NCI-H446 (cell line): Measurements from ENCODE around the gene CSRNP2.
A peak's percentile ranks its signal among the peaks of the same experiment; 100 is the strongest.
"Not testable (repeated sequence)": the region's sequence is repeated elsewhere in the genome, so short reads cannot be mapped to it uniquely, and the experiment has no call there.

Experiments
- DNase-seq, 2 experiments: peaks; one replicate each; lab custom pipeline; 2025; lab: John Stamatoyannopoulos, UW

Gene CSRNP2

GRCh38 chr12:51028126-51028812 is 55.1 kb downstream of the CSRNP2 start:
- peak; percentile 26 to 66 for DNase-seq

GRCh38 chr12:51027342-51027835 is 56.0 kb downstream of the CSRNP2 start:
- no peak for DNase-seq

- peak; percentile 76 to 95 for DNase-seq
These were observed 57.4 kb downstream of the CSRNP2 start, which contains the start of gene SLC11A2 for GRCh38 chr12:51025836-51026638. TSS of gene SLC11A2 (minus strand) at chr12:51026384. CDS start at chr12:51010728, 15,656 bp downstream.

- DNase-seq, result no peak
These were observed 58.0 kb downstream of the CSRNP2 start for GRCh38 chr12:51025338-51025835.

- no peak for DNase-seq
These were observed 59.6 kb downstream of the CSRNP2 start for GRCh38 chr12:51023625-51024382.

- DNase-seq, result no peak
These were observed 61.7 kb downstream of the CSRNP2 start for GRCh38 chr12:51021694-51022093.

GRCh38 chr12:51020448-51021182 is 62.8 kb downstream of the CSRNP2 start:
- DNase-seq, result no peak

GRCh38 chr12:51019927-51020326 is 63.5 kb downstream of the CSRNP2 start:
- no peak for DNase-seq

- no peak for DNase-seq
These were observed 64.4 kb downstream of the CSRNP2 start for GRCh38 chr12:51018956-51019355.

- DNase-seq, result no peak
These were observed 65.9 kb downstream of the CSRNP2 start for GRCh38 chr12:51017452-51017851.

GRCh38 chr12:51014467-51014866 is 68.9 kb downstream of the CSRNP2 start:
- not testable (repeated sequence) for DNase-seq

- no peak for DNase-seq
These were observed 70.0 kb downstream of the CSRNP2 start for GRCh38 chr12:51013441-51013840.

- DNase-seq, result peak in 1 of 2 experiments; percentile 4
These were observed 70.7 kb downstream of the CSRNP2 start for GRCh38 chr12:51012570-51013236.

GRCh38 chr12:51011955-51012354 is 71.4 kb downstream of the CSRNP2 start:
- peak in 1 of 2 experiments; percentile 41 for DNase-seq
